SK-N-SH (cell line): ENCODE results near the gene C1orf226. TPM values are rescaled to one million over a fixed set of nuclear protein-coding genes. Genes with fewer than 3 reads are reported as not detected.

Experiments used
- CTCF ChIA-PET: fragments of 300-600, 350-600 bp; formaldehyde crosslinking; extraction: SDS; loops from one replicate; lab custom pipeline; 2021; lab: Yijun Ruan, JAX
- POLR2A ChIA-PET: fragments of 350-600 bp; sonication (Branson Sonifier 250); formaldehyde crosslinking; extraction: SDS; loops from one replicate; lab custom pipeline; 2020; ENCODE audit warnings: antibody characterized with exemption, inconsistent platforms; lab: Yijun Ruan, JAX
- DNase-seq: peaks from one replicate; pipeline ENCODE4 v3.0.0; 2012
- H2AFZ ChIP-seq: fragments of 200-600 bp; sonication (generic); 2 replicates; pipeline ENCODE4 v1.8.1; 2016; ENCODE audit warnings: antibody characterized with exemption, mild to moderate bottlenecking, low read depth
- H3F3A ChIP-seq: fragments of 200-600 bp; sonication (generic); replicated peaks from 2 replicates; pipeline ENCODE3; 2016; ENCODE audit warnings: antibody characterized with exemption, mild to moderate bottlenecking; ENCODE audit not compliant: insufficient read depth
- H3K27ac ChIP-seq, 2 experiments: fragments of 200-500 bp in 1 of 2; fragments of 200-600 bp in 1 of 2; sonication (Bioruptor generic) in 1 of 2; sonication (generic), shearing (Covaris generic) in 1 of 2; 2 replicates each; pipeline versions ENCODE4 v1.5.1 to v1.6.1; 2014 to 2016; ENCODE audit warnings: low read depth in 2 of 2, inconsistent platforms in 1 of 2, low read length in 1 of 2, mild to moderate bottlenecking in 1 of 2, mixed read lengths in 1 of 2
- H3K27me3 ChIP-seq: fragments of 200-600 bp; sonication (generic), shearing (Covaris generic); 2 replicates; pipeline ENCODE4 v1.6.1; 2016; ENCODE audit warnings: mixed run types; ENCODE audit not compliant: insufficient read depth
- H3K36me3 ChIP-seq, 2 experiments: fragments of 200-500 bp in 1 of 2; fragments of 200-600 bp in 1 of 2; sonication (Bioruptor generic) in 1 of 2; sonication (generic) in 1 of 2; replicated peaks in 1 of 2; 2 replicates each; pipeline versions ENCODE3 to v1.5.1; 2014 to 2016; ENCODE audit warnings: low read length in 1 of 2, mild to moderate bottlenecking in 1 of 2; ENCODE audit not compliant: insufficient read depth in 2 of 2, control insufficient read depth in 1 of 2
- H3K4me1 ChIP-seq, 2 experiments: fragments of 200-500 bp in 1 of 2; fragments of 200-600 bp in 1 of 2; sonication (Bioruptor generic) in 1 of 2; sonication (generic), shearing (Covaris generic) in 1 of 2; 2 replicates each; pipeline versions ENCODE4 v1.5.1 to v1.6.1; 2014 to 2016; ENCODE audit warnings: low read depth in 1 of 2, low read length in 1 of 2, mixed run types in 1 of 2; ENCODE audit not compliant: insufficient read depth in 2 of 2, control insufficient read depth in 1 of 2
- H3K4me2 ChIP-seq: fragments of 200-600 bp; sonication (generic), shearing (Covaris generic); 2 replicates; pipeline ENCODE4 v1.6.1; 2017; ENCODE audit warnings: mixed run types
- H3K4me3 ChIP-seq, 2 experiments: fragments of 200-500 bp in 1 of 2; fragments of 200-600 bp in 1 of 2; sonication (Bioruptor generic) in 1 of 2; sonication (generic), shearing (Covaris generic) in 1 of 2; 2 replicates each; pipeline versions ENCODE4 v1.5.1 to v1.8.1; 2014 to 2016; ENCODE audit warnings: low read depth in 2 of 2, inconsistent platforms in 1 of 2, low read length in 1 of 2, mild to moderate bottlenecking in 1 of 2, mixed read lengths in 1 of 2, moderate library complexity in 1 of 2
- H3K79me2 ChIP-seq: fragments of 200-600 bp; sonication (generic); 2 replicates; pipeline ENCODE4 v1.8.1; 2017; ENCODE audit warnings: mild to moderate bottlenecking; ENCODE audit not compliant: insufficient read depth
- H3K9ac ChIP-seq: fragments of 200-600 bp; sonication (generic); 2 replicates; pipeline ENCODE4 v1.6.1; 2017; ENCODE audit warnings: mixed run types
- H3K9me2 ChIP-seq: fragments of 200-600 bp; sonication (generic); 2 replicates; pipeline ENCODE4 v1.6.1; 2017; ENCODE audit warnings: mixed run types
- H3K9me3 ChIP-seq: fragments of 200-600 bp; sonication (generic); 2 replicates; pipeline ENCODE4 v1.6.1; 2017; ENCODE audit warnings: mixed run types, mild to moderate bottlenecking, moderate library complexity
- H4K20me1 ChIP-seq: fragments of 200-600 bp; sonication (generic); 2 replicates; pipeline ENCODE4 v1.6.1; 2017; ENCODE audit warnings: mild to moderate bottlenecking, mixed run types; ENCODE audit not compliant: insufficient read depth
- CHD2 ChIP-seq: fragments of 150-350 bp; IDR thresholded peaks from 2 replicates; pipeline ENCODE4 v1.6.1; 2018; ENCODE audit warnings: low read length; ENCODE audit not compliant: partially characterized antibody
- EP300 ChIP-seq, 2 experiments: IDR thresholded peaks; 2 replicates each; pipeline versions ENCODE4 v1.4.0 to v1.6.1; 2012; ENCODE audit warnings: borderline replicate concordance in 1 of 2, low read depth in 1 of 2, low read length in 1 of 2
- GATA2 ChIP-seq: sonication (generic); formaldehyde crosslinking; IDR thresholded peaks from 2 replicates; pipeline ENCODE4 v1.5.0; 2020; ENCODE audit warnings: mild to moderate bottlenecking, missing genetic modification reagents
- JUND ChIP-seq: IDR thresholded peaks from 2 replicates; pipeline ENCODE4 v1.4.0; 2012
- MEF2A ChIP-seq: IDR thresholded peaks from 2 replicates; pipeline ENCODE4 v1.4.0; 2012; ENCODE audit warnings: low read depth, borderline replicate concordance
- NRF1 ChIP-seq: IDR thresholded peaks from 2 replicates; pipeline ENCODE4 v1.6.1; 2012; ENCODE audit warnings: low read depth, mild to moderate bottlenecking, low read length
- POLR2AphosphoS5 ChIP-seq: IDR thresholded peaks from 2 replicates; pipeline ENCODE4 v1.6.1; 2012; ENCODE audit warnings: low read depth, low read length
- RCOR1 ChIP-seq: fragments of 150-350 bp; IDR thresholded peaks from 2 replicates; pipeline ENCODE4 v1.6.1; 2017; ENCODE audit warnings: antibody characterized with exemption, low read length
- RFX5 ChIP-seq: IDR thresholded peaks from 2 replicates; pipeline ENCODE4 v1.6.1; 2012; ENCODE audit warnings: mild to moderate bottlenecking, improper control_type of control experiment, low read length
- RXRA ChIP-seq: IDR thresholded peaks from 2 replicates; pipeline ENCODE4 v1.4.0; 2012; ENCODE audit warnings: low read depth, mild to moderate bottlenecking, borderline replicate concordance
- SIN3A ChIP-seq: IDR thresholded peaks from 2 replicates; pipeline ENCODE4 v1.6.1; 2012; ENCODE audit warnings: low read depth, mild to moderate bottlenecking, low read length, moderate library complexity, borderline replicate concordance
- TAF1 ChIP-seq: IDR thresholded peaks from 2 replicates; pipeline ENCODE4 v1.6.1; 2012; ENCODE audit warnings: low read depth, mild to moderate bottlenecking, low read length, moderate library complexity, borderline replicate concordance
- TCF12 ChIP-seq: IDR thresholded peaks from 2 replicates; pipeline ENCODE4 v1.4.0; 2012
- WGBS: methylation state at CpG from one replicate; pipeline ENCODE4 v1.1.6; 2017; ENCODE audit warnings: low lambda C conversion rate; 5-methylcytosine and 5-hydroxymethylcytosine counted together
- polyA plus RNA-seq, 3 experiments: library from polyadenylated mRNA; depleted of rRNA; stranded (reverse); fragments of >200 nt; gene quantifications; 2 replicates each; pipeline ENCODE4 v1.2.3, GENCODE V29; 2012
- TF ChIP-seq, protein P1 (sequence below): IDR thresholded peaks from 2 replicates; pipeline ENCODE4 v1.4.0; 2012; ENCODE audit warnings: low read depth, borderline replicate concordance
- TF ChIP-seq, protein P2 (sequence below): fragments of 150-350 bp; IDR thresholded peaks from 2 replicates; pipeline ENCODE4 v1.6.1; 2017; ENCODE audit warnings: antibody characterized with exemption, low read length, low read depth, borderline replicate concordance
- TF ChIP-seq, protein P3 (sequence below): fragments of 150-350 bp; IDR thresholded peaks from 2 replicates; pipeline ENCODE4 v1.6.1; 2016; ENCODE audit warnings: mild to moderate bottlenecking, low read depth, low read length
- TF ChIP-seq, protein P4 (sequence below): fragments of 200-600 bp; sonication (generic); IDR thresholded peaks from 2 replicates; pipeline ENCODE4 v1.6.1; 2017; ENCODE audit warnings: antibody characterized with exemption, mild to moderate bottlenecking, moderate library complexity
- TF ChIP-seq, protein P5 (sequence below): IDR thresholded peaks from 2 replicates; pipeline ENCODE4 v1.4.0; 2012; ENCODE audit warnings: low read depth, borderline replicate concordance
- TF ChIP-seq, protein P6 (sequence below): IDR thresholded peaks from 2 replicates; pipeline ENCODE4 v1.4.0; 2012; ENCODE audit warnings: low read depth

C1orf226 gene
- polyA plus RNA-seq, 1 of the 3 experiments (the other 2 are of a cell fraction), result 0.03 TPM

DNA sequence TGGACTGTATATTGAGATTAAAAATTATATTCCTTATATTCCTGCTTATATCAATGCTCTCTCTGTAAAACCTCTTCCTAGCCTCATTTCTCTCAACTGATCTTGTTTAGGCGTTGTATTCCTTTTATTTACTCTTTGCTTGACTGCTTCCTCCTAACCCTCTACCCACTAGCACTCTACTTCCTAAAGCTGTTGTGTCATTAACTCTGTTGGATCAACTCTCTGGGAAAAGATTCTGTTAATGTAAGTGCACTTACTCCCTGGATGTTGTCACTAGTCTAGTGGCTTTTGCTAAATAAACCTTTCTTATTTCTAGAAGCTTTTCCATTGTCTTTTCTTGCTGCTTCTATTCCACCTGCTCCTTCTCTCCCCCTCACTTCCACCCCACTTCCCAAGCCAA lies 11.4 kb upstream of the C1orf226 start:
- no peak overlapping the region for H3K27ac ChIP-seq
- whole genome bisulfite sequencing, result 34% methylated on average over 1 of the region's 1 CpG
- no peaks in the 10 kb centered on the region for H3K27me3 ChIP-seq
- no peak for TF ChIP-seq RFX5
- TF ChIP-seq TAF1, result no peak
- TF ChIP-seq, protein P1, sequence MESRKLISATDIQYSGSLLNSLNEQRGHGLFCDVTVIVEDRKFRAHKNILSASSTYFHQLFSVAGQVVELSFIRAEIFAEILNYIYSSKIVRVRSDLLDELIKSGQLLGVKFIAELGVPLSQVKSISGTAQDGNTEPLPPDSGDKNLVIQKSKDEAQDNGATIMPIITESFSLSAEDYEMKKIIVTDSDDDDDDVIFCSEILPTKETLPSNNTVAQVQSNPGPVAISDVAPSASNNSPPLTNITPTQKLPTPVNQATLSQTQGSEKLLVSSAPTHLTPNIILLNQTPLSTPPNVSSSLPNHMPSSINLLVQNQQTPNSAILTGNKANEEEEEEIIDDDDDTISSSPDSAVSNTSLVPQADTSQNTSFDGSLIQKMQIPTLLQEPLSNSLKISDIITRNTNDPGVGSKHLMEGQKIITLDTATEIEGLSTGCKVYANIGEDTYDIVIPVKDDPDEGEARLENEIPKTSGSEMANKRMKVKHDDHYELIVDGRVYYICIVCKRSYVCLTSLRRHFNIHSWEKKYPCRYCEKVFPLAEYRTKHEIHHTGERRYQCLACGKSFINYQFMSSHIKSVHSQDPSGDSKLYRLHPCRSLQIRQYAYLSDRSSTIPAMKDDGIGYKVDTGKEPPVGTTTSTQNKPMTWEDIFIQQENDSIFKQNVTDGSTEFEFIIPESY, result no peak
- H2AFZ ChIP-seq, result no peak overlapping the region
- ChIA-PET POLR2A (no interaction called here), CTCF (no interaction called here)
- no peaks in the 10 kb centered on the region for H4K20me1 ChIP-seq
- H3K79me2 ChIP-seq, result no peaks in the 10 kb centered on the region
- H3K4me2 ChIP-seq, result no peak overlapping the region
- DNase-seq, result no peak
- no peaks in the 10 kb centered on the region for H3K36me3 ChIP-seq
- no peaks in the 10 kb centered on the region for H3K9me3 ChIP-seq
- no peak overlapping the region for H3K9ac ChIP-seq
- H3K9me2 ChIP-seq, result no peaks in the 10 kb centered on the region
- no peaks in the 10 kb centered on the region for H3F3A ChIP-seq
- H3K4me3 ChIP-seq, result no peak overlapping the region
- H3K4me1 ChIP-seq, result peaks cover 0 to 27% of the 10 kb centered on the region in 2 experiments; a peak in 1 of 4 replicates

DNA sequence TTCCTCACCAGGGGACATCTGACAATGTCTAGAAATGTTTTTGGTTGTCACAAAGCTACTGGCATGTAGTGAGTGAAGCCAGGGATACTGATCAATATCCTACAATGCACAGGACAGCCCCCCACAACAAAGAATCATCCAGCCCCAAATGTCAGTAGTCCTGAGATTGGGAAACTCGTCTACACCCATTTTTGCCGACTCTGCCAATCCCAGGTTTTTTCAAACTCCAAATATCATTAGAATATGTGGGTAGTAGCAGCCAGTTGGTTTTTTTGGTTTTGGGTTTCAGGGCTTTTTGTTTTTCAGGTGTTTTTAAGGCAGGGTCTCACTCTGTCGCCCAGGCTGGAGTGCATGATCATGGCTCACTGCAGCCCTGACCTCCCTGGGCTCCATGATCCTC lies 10.8 kb upstream of the C1orf226 start:
- H2AFZ ChIP-seq, result no peak overlapping the region
- H3K36me3 ChIP-seq, result no peaks in the 10 kb centered on the region
- peaks cover 0 to 27% of the 10 kb centered on the region in 2 experiments; a peak in 1 of 4 replicates for H3K4me1 ChIP-seq
- TF ChIP-seq TAF1 (no peak), POLR2AphosphoS5 (no peak), CHD2 (no peak), EP300 (IDR thresholded peaks at IDR 0.05; ENCODE audit: borderline replicate concordance in 1 of 2, low read depth in 1 of 2, low read length in 1 of 2) (no peak), JUND (no peak), MEF2A (no peak), RCOR1 (no peak), NRF1 (no peak), SIN3A (no peak), RXRA (no peak), GATA2 (CRISPR knock-in tag) (no peak), TCF12 (no peak)
- TF ChIP-seq, protein P2, sequence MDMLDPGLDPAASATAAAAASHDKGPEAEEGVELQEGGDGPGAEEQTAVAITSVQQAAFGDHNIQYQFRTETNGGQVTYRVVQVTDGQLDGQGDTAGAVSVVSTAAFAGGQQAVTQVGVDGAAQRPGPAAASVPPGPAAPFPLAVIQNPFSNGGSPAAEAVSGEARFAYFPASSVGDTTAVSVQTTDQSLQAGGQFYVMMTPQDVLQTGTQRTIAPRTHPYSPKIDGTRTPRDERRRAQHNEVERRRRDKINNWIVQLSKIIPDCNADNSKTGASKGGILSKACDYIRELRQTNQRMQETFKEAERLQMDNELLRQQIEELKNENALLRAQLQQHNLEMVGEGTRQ, result no peak
- TF ChIP-seq, protein P3, sequence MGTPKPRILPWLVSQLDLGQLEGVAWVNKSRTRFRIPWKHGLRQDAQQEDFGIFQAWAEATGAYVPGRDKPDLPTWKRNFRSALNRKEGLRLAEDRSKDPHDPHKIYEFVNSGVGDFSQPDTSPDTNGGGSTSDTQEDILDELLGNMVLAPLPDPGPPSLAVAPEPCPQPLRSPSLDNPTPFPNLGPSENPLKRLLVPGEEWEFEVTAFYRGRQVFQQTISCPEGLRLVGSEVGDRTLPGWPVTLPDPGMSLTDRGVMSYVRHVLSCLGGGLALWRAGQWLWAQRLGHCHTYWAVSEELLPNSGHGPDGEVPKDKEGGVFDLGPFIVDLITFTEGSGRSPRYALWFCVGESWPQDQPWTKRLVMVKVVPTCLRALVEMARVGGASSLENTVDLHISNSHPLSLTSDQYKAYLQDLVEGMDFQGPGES, result no peak
- TF ChIP-seq, protein P4, sequence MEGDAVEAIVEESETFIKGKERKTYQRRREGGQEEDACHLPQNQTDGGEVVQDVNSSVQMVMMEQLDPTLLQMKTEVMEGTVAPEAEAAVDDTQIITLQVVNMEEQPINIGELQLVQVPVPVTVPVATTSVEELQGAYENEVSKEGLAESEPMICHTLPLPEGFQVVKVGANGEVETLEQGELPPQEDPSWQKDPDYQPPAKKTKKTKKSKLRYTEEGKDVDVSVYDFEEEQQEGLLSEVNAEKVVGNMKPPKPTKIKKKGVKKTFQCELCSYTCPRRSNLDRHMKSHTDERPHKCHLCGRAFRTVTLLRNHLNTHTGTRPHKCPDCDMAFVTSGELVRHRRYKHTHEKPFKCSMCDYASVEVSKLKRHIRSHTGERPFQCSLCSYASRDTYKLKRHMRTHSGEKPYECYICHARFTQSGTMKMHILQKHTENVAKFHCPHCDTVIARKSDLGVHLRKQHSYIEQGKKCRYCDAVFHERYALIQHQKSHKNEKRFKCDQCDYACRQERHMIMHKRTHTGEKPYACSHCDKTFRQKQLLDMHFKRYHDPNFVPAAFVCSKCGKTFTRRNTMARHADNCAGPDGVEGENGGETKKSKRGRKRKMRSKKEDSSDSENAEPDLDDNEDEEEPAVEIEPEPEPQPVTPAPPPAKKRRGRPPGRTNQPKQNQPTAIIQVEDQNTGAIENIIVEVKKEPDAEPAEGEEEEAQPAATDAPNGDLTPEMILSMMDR, result no peak
- TF ChIP-seq, protein P5, sequence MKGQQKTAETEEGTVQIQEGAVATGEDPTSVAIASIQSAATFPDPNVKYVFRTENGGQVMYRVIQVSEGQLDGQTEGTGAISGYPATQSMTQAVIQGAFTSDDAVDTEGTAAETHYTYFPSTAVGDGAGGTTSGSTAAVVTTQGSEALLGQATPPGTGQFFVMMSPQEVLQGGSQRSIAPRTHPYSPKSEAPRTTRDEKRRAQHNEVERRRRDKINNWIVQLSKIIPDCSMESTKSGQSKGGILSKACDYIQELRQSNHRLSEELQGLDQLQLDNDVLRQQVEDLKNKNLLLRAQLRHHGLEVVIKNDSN, result no peak
- TF ChIP-seq, protein P1, result no peak
- TF ChIP-seq, protein P6, sequence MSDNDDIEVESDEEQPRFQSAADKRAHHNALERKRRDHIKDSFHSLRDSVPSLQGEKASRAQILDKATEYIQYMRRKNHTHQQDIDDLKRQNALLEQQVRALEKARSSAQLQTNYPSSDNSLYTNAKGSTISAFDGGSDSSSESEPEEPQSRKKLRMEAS, result no peak
- H3K4me3 ChIP-seq, result no peak overlapping the region
- H3K27me3 ChIP-seq, result no peaks in the 10 kb centered on the region
- no peaks in the 10 kb centered on the region for H3K79me2 ChIP-seq
- ChIA-PET POLR2A (no interaction called here), CTCF (interaction anchor here (2.2 to 4.0 kb wide), 2 partner anchors 13 to 21 kb away, joined by 9 to 16 read pairs; no protein-coding TSS in a partner anchor)
- DNase-seq, result no peak
- no peak overlapping the region for H3K27ac ChIP-seq
- H3K4me2 ChIP-seq, result no peak overlapping the region
- H4K20me1 ChIP-seq, result no peaks in the 10 kb centered on the region
- no peaks in the 10 kb centered on the region for H3F3A ChIP-seq
- H3K9ac ChIP-seq, result no peak overlapping the region
- no peaks in the 10 kb centered on the region for H3K9me3 ChIP-seq
- no peaks in the 10 kb centered on the region for H3K9me2 ChIP-seq
- WGBS, result 63% methylated on average over 3 of the region's 3 CpGs
